Choroid plexus epithelial cell (primary cell): ENCODE measurements around the gene DNAJC17.

Experiments used
- DNase-seq: peaks from one replicate; pipeline ENCODE4 v3.0.0-alpha.2; 2010; ENCODE audit warnings: low read depth
- H3K4me3 ChIP-seq: 2 replicates; pipeline ENCODE4 v1.5.1; 2011; ENCODE audit warnings: low read depth, mild to moderate bottlenecking, control low read depth, low read length, moderate library complexity
- TF ChIP-seq, protein P1 (sequence below): conservative IDR thresholded peaks from 2 replicates; pipeline ENCODE4 v1.5.1; 2011; ENCODE audit warnings: low read depth, mild to moderate bottlenecking, control low read depth, inconsistent platforms, low read length, moderate library complexity

The DNAJC17 gene

DNA sequence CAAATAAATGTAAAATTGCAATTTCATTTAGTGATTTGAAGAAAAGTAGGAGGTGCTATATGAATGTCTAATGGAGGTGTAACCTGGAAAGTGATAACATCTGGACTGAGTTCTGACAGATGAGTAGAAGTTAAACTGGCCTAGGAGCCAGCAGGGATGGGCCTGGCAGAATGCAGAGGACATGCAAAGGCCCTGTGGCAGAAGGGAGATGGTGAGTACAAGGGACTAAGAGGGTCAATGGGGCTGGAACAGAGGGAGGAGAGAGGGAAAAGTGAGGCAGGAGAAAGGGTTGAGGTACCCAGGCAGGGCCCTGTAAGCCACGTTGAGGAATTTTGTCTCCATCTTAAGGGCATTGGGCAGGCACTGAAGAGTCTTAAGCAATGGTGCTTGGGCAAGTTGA lies 24.6 kb upstream of the DNAJC17 start:
- H3K4me3 ChIP-seq, result no peak overlapping the region
- TF ChIP-seq, protein P1, sequence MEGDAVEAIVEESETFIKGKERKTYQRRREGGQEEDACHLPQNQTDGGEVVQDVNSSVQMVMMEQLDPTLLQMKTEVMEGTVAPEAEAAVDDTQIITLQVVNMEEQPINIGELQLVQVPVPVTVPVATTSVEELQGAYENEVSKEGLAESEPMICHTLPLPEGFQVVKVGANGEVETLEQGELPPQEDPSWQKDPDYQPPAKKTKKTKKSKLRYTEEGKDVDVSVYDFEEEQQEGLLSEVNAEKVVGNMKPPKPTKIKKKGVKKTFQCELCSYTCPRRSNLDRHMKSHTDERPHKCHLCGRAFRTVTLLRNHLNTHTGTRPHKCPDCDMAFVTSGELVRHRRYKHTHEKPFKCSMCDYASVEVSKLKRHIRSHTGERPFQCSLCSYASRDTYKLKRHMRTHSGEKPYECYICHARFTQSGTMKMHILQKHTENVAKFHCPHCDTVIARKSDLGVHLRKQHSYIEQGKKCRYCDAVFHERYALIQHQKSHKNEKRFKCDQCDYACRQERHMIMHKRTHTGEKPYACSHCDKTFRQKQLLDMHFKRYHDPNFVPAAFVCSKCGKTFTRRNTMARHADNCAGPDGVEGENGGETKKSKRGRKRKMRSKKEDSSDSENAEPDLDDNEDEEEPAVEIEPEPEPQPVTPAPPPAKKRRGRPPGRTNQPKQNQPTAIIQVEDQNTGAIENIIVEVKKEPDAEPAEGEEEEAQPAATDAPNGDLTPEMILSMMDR, result no peak
- no peak for DNase-seq

- DNase-seq, result no peak
- no peak overlapping the region for H3K4me3 ChIP-seq
- TF ChIP-seq, protein P1, result no peak
Measured at GRCh38 chr15:40830884-40831283, 23.6 kb upstream of the DNAJC17 start.

- no peak for DNase-seq
- TF ChIP-seq, protein P1, result no peak
- no peak overlapping the region for H3K4me3 ChIP-seq
Measured at GRCh38 chr15:40829115-40829514, 21.8 kb upstream of the DNAJC17 start.

- TF ChIP-seq, protein P1, result no peak
- no peak for DNase-seq
- H3K4me3 ChIP-seq, result no peak within 1 kb of the TSS
Measured at GRCh38 chr15:40828447-40829036, 21.3 kb upstream of the DNAJC17 start, which contains the start of gene PPP1R14D. PPP1R14D (minus strand) TSS chr15:40828708; CDS start chr15:40828641, 67 bp downstream.

DNA sequence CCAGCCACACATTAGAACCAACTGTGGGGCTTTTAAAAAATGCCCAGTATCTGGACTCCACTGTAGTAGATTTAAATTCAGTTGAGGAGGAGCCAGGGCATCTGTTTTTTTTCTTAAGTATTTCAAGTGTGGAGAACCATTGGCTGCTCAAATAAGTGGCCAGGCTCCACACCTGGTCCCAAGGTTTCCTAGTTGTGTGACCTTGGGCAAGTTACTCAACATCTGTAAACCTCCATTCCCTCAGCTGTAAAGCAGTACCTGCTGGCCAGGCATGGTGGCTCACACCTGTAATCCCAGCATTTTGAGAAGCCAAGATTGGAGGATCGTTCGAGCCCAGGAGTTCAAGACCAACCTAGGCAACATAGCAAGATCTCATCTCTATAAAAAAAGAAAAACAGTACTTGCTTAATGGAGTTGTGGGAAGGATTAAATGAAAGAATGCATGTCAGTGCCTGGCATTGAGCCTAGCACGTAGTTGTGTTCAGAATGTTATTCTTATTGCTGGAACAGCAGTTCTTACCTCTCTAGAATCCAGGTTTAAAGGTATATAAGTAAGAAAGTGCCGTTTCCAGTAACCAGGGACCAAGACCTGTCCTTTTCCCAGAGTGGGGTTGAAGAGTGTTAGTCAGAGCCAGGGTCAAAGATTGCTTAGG lies 19.3 kb upstream of the DNAJC17 start:
- TF ChIP-seq, protein P1, result no peak
- peak; percentile 40 for DNase-seq
- no peak overlapping the region for H3K4me3 ChIP-seq

GRCh38 chr15:40825661-40826422 lies 18.6 kb upstream of the DNAJC17 start:
- TF ChIP-seq, protein P1, result no peak
- H3K4me3 ChIP-seq, result no peak overlapping the region
- peak; percentile 78 for DNase-seq
